HepG2 (cell line): ENCODE data around the gene DGAT2L6. TPM values are rescaled to one million over a fixed set of nuclear protein-coding genes. Genes with fewer than 3 reads are reported as not detected.

ENCODE experiments used
- ATAC-seq: fragments of 200-7000 bp; cut with Tn5 transposase; 3 replicates; pipeline ENCODE4 v1.9.1; 2020; ENCODE audit warnings: mild to moderate bottlenecking, moderate library complexity
- BruUV-seq: library from RNA; stranded (reverse); fragments of 400-500 nt; replicated peaks from 2 replicates; lab custom pipeline; 2021; lab: Mats Ljungman, UMichigan
- CTCF ChIA-PET: fragments of 300-600 bp; formaldehyde crosslinking; extraction: SDS; loops from one replicate; lab custom pipeline; 2021; ENCODE audit warnings: low total read pairs, inconsistent platforms, low intra/inter-chr PET ratio; lab: Yijun Ruan, JAX
- POLR2A ChIA-PET: fragments of 350-600 bp; sonication (Branson Sonifier 250); formaldehyde crosslinking; loops from one replicate; lab custom pipeline; 2020; ENCODE audit warnings: antibody characterized with exemption, inconsistent platforms; lab: Yijun Ruan, JAX
- DNase-seq: peaks from one replicate; pipeline ENCODE4 v3.0.0-alpha.2; 2015; ENCODE audit warnings: low spot score
- FAIRE-seq: peaks from 3 replicates; lab custom pipeline; 2011; peaks lifted over from hg19 to GRCh38; lab: Jason Lieb, UNC
- H2AFZ ChIP-seq: one replicate; pipeline ENCODE4 v1.6.1; 2011; ENCODE audit warnings: low read length, inconsistent platforms
- H3K27ac ChIP-seq: fragments of 300-600 bp; 3 replicates; pipeline ENCODE4 v1.8.0; 2011; ENCODE audit warnings: mixed run types, mild to moderate bottlenecking, mixed read lengths, low read length, inconsistent platforms; ENCODE audit not compliant: insufficient read depth; ENCODE audit errors: extremely low read length
- H3K27me3 ChIP-seq, 2 experiments: fragments of 200-600 bp in 1 of 2; 2 replicates in 1 of 2; 3 replicates in 1 of 2; pipeline versions ENCODE4 v1.6.0 to v1.8.0; 2011; ENCODE audit warnings: low read length in 2 of 2, mild to moderate bottlenecking in 2 of 2, moderate library complexity in 2 of 2, inconsistent platforms in 1 of 2; ENCODE audit not compliant: insufficient read depth in 2 of 2, control insufficient read depth in 1 of 2
- H3K36me3 ChIP-seq, 2 experiments: fragments of 200-600 bp in 1 of 2; replicated peaks in 1 of 2; 2 replicates in 1 of 2; 3 replicates in 1 of 2; pipeline versions ENCODE4 v1.5.1 to v1.8.0; 2011; ENCODE audit warnings: low read length in 2 of 2, inconsistent platforms in 1 of 2; ENCODE audit not compliant: insufficient read depth in 2 of 2, control insufficient read depth in 1 of 2
- H3K4me1 ChIP-seq: 2 replicates; pipeline ENCODE4 v1.5.1; 2012; ENCODE audit warnings: low read length, inconsistent platforms; ENCODE audit not compliant: insufficient read depth
- H3K4me2 ChIP-seq: 2 replicates; pipeline ENCODE4 v1.6.0; 2011; ENCODE audit warnings: low read depth, low read length, inconsistent platforms
- H3K4me3 ChIP-seq, 3 experiments: fragments of 200-600 bp in 1 of 3; sonication (generic), shearing (Covaris generic) in 1 of 3; replicated peaks in 1 of 3; 2 replicates each; pipeline ENCODE4 v1.5.1; 2011 to 2016; ENCODE audit warnings: low read length in 3 of 3, inconsistent platforms in 2 of 3, low read depth in 2 of 3, mild to moderate bottlenecking in 2 of 3, control low read depth in 1 of 3, mixed read lengths in 1 of 3; ENCODE audit not compliant: insufficient read depth in 1 of 3
- H3K79me2 ChIP-seq: one replicate; pipeline ENCODE4 v1.6.1; 2011; ENCODE audit warnings: low read length, inconsistent platforms; ENCODE audit not compliant: insufficient read depth
- H3K9ac ChIP-seq: 2 replicates; pipeline ENCODE4 v1.6.0; 2011; ENCODE audit warnings: mild to moderate bottlenecking, low read depth, low read length, inconsistent platforms; ENCODE audit not compliant: insufficient read depth
- H3K9me3 ChIP-seq: 2 replicates; pipeline ENCODE4 v1.5.1; 2012; ENCODE audit warnings: mild to moderate bottlenecking, low read length
- H4K20me1 ChIP-seq: 2 replicates; pipeline ENCODE4 v1.6.0; 2011; ENCODE audit warnings: inconsistent platforms, mild to moderate bottlenecking, low read length, moderate library complexity; ENCODE audit not compliant: insufficient read depth
- ARID3A ChIP-seq: IDR thresholded peaks from 2 replicates; pipeline ENCODE4 v1.6.1; 2012; ENCODE audit warnings: low read depth, low read length, improper control_type of control experiment
- BCLAF1 ChIP-seq: fragments of 450-650 bp; IDR thresholded peaks from 2 replicates; pipeline ENCODE4 v1.6.1; 2017; ENCODE audit warnings: mild to moderate bottlenecking
- FOXM1 ChIP-seq: sonication (generic); formaldehyde crosslinking; IDR thresholded peaks from 2 replicates; pipeline ENCODE4 v1.5.0; 2020; ENCODE audit warnings: missing genetic modification reagents
- FOXP4 ChIP-seq: sonication (generic); formaldehyde crosslinking; IDR thresholded peaks from 2 replicates; pipeline ENCODE4 v1.4.0; 2020; ENCODE audit warnings: missing genetic modification reagents
- HDAC2 ChIP-seq: sonication (generic); formaldehyde crosslinking; IDR thresholded peaks from 2 replicates; pipeline ENCODE4 v1.4.0; 2020; ENCODE audit warnings: missing genetic modification reagents
- HMG20A ChIP-seq: IDR thresholded peaks from 2 replicates; pipeline ENCODE4 v1.6.1; 2016; ENCODE audit warnings: borderline replicate concordance
- KDM3A ChIP-seq: IDR thresholded peaks from 2 replicates; pipeline ENCODE4 v1.6.1; 2018; ENCODE audit warnings: low read depth, missing compliant biosample characterization
- MLLT10 ChIP-seq: sonication (generic); formaldehyde crosslinking; IDR thresholded peaks from 2 replicates; pipeline ENCODE4 v1.4.0; 2020; ENCODE audit warnings: missing genetic modification reagents
- NFE2 ChIP-seq: sonication (generic); formaldehyde crosslinking; IDR thresholded peaks from 2 replicates; pipeline ENCODE4 v1.4.0; 2020; ENCODE audit warnings: missing genetic modification reagents
- PHF8 ChIP-seq: sonication (generic); formaldehyde crosslinking; IDR thresholded peaks from 2 replicates; pipeline ENCODE4 v1.5.0; 2020; ENCODE audit warnings: missing genetic modification reagents
- TOE1 ChIP-seq: sonication (generic); formaldehyde crosslinking; IDR thresholded peaks from 2 replicates; pipeline ENCODE4 v1.4.0; 2020; ENCODE audit warnings: mild to moderate bottlenecking, missing genetic modification reagents
- ZBTB44 ChIP-seq: sonication (generic); formaldehyde crosslinking; IDR thresholded peaks from 2 replicates; pipeline ENCODE4 v1.4.0; 2020; ENCODE audit warnings: missing genetic modification reagents
- ZC3H4 ChIP-seq: sonication (generic); formaldehyde crosslinking; IDR thresholded peaks from 2 replicates; pipeline ENCODE4 v1.4.0; 2020; ENCODE audit warnings: missing genetic modification reagents, borderline replicate concordance
- ZFX ChIP-seq: sonication (generic); formaldehyde crosslinking; IDR thresholded peaks from 2 replicates; pipeline ENCODE4 v1.4.0; 2020; ENCODE audit warnings: mild to moderate bottlenecking, low read depth, missing genetic modification reagents, moderate library complexity
- ZNF296 ChIP-seq: sonication (generic); formaldehyde crosslinking; conservative IDR thresholded peaks from 2 replicates; pipeline ENCODE4 v1.5.0; 2020; ENCODE audit warnings: mild to moderate bottlenecking, missing genetic modification reagents
- ZNF550 ChIP-seq: sonication (generic); formaldehyde crosslinking; IDR thresholded peaks from 2 replicates; pipeline ENCODE4 v1.4.0; 2020; ENCODE audit warnings: mild to moderate bottlenecking, missing genetic modification reagents, borderline replicate concordance
- in situ Hi-C: cut with HindIII; loops from 2 replicates; pipeline ENCODE4 v1.10.0; 2017; ENCODE audit warnings: low pct_unique_long_range_greater_than_20kb; ENCODE audit not compliant: extremely low pct_ligation_motif_present
- intact Hi-C: fragments of 100-400 bp; cut with micrococcal nuclease; formaldehyde crosslinking; loops from one replicate; pipeline ENCODE4 v1.10.0; 2022; ENCODE audit not compliant: unreplicated experiment
- polyA plus RNA-seq, 8 experiments: library from polyadenylated mRNA; depleted of rRNA in 3 of 8; stranded (reverse) in 7 of 8; unstranded in 1 of 8; fragments of >200 nt; fragmentation: Illumina TruSeq in 4 of 8; extraction: Trizol in 4 of 8; gene quantifications; 2 replicates each; pipeline versions ENCODE4 v1.2.1 to v1.2.3, GENCODE V29; 2011 to 2016; ENCODE audit warnings: low read depth in 4 of 8, missing spikeins in 1 of 8, mixed read lengths in 1 of 8; ENCODE audit not compliant: insufficient read depth in 1 of 8
- total RNA-seq, 5 experiments: library from RNA; depleted of rRNA; stranded (reverse); fragments of >200 nt; fragmentation: Illumina TruSeq; extraction: Trizol; gene quantifications; 2 replicates each; pipeline ENCODE4 v1.2.3, GENCODE V29; 2016; ENCODE audit warnings: low read depth in 1 of 5

The DGAT2L6 gene
- total and polyA plus RNA-seq, 2 of the 13 experiments (the other 11 are each of a cell fraction or from before 2014, with no cell fraction given): not detected

GRCh38 chrX:70219938-70220764 is 42.9 kb downstream of the DGAT2L6 start (continued):
- peak; percentile 66; the same call in 1 of the 2 replicates for TF ChIP-seq HMG20A
- TF ChIP-seq KDM3A (CRISPR knock-in tag): no peak
- TF ChIP-seq FOXP4: peak; percentile 48; the same call in 1 of the 2 replicates
- TF ChIP-seq ARID3A: no peak
- peak; percentile 65 for TF ChIP-seq HDAC2 (CRISPR knock-in tag)
- TF ChIP-seq, all 625 proteins: peak for 37

- Histone ChIP-seq H3K36me3 (no peaks in the 10 kb centered on the region), H4K20me1 (no peaks in the 10 kb centered on the region), H3K27me3 (no peaks in the 10 kb centered on the region), H3K4me3 (no peak overlapping the region), H3K9ac (no peak overlapping the region), H3K27ac (no peak overlapping the region), H3K4me2 (no peak overlapping the region), H3K4me1 (no peaks in the 10 kb centered on the region), H3K79me2 (no peaks in the 10 kb centered on the region), H3K9me3 (no peaks in the 10 kb centered on the region), H2AFZ (no peak overlapping the region)
- no TSS peak for BruUV-seq
- CTCF ChIA-PET: no interaction called here
- in situ Hi-C loops (no loop called here), intact Hi-C loops (no loop called here)
- FAIRE-seq (no peak), ATAC-seq (no peak), DNase-seq (no peak)
- POLR2A ChIA-PET: no interaction called here
- TF ChIP-seq TOE1 (CRISPR knock-in tag) (no peak), PHF8 (CRISPR knock-in tag) (no peak), MLLT10 (CRISPR knock-in tag) (no peak), FOXM1 (CRISPR knock-in tag) (no peak), ZBTB44 (CRISPR knock-in tag) (no peak), ZNF296 (CRISPR knock-in tag) (no peak), ZNF550 (CRISPR knock-in tag) (no peak), ZC3H4 (CRISPR knock-in tag) (no peak), BCLAF1 (no peak), ZFX (CRISPR knock-in tag) (no peak), NFE2 (CRISPR knock-in tag) (no peak)
These were observed 48.8 kb downstream of the DGAT2L6 start for GRCh38 chrX:70226048-70226447.
